ENCODE measurements around the gene ADAM12.
"Not testable (repeated sequence)": the region's sequence is repeated elsewhere in the genome, so short reads cannot be mapped to it uniquely, and the experiment has no call there.

ADAM12 gene

GRCh38 chr10:126205486-126206205, 182.6 kb downstream of the ADAM12 start:
- DNase-seq = no peak

- no peak for DNase-seq
These were observed 184.0 kb downstream of the ADAM12 start for GRCh38 chr10:126204320-126204719.

- DNase-seq = no peak
These were observed 184.5 kb downstream of the ADAM12 start for GRCh38 chr10:126203746-126204145.

GRCh38 chr10:126201603-126202002, 186.7 kb downstream of the ADAM12 start:
- no peak for DNase-seq

- DNase-seq = no peak
These were observed 188.9 kb downstream of the ADAM12 start for GRCh38 chr10:126199221-126199998.

GRCh38 chr10:126198681-126199080, 189.6 kb downstream of the ADAM12 start:
- DNase-seq = no peak

- no peak for DNase-seq
These were observed 191.2 kb downstream of the ADAM12 start for GRCh38 chr10:126197036-126197543.

- DNase-seq = no peak
These were observed 192.0 kb downstream of the ADAM12 start for GRCh38 chr10:126196281-126196680.

GRCh38 chr10:126191192-126191591, 197.1 kb downstream of the ADAM12 start:
- DNase-seq = no peak

- no peak for DNase-seq
These were observed 199.5 kb downstream of the ADAM12 start for GRCh38 chr10:126188679-126189200.

- no peak for DNase-seq
These were observed 200.9 kb downstream of the ADAM12 start for GRCh38 chr10:126187399-126187798.

- DNase-seq = no peak
These were observed 201.5 kb downstream of the ADAM12 start for GRCh38 chr10:126186766-126187165.

GRCh38 chr10:126185676-126186447, 202.4 kb downstream of the ADAM12 start:
- DNase-seq = no peak

GRCh38 chr10:126181626-126182025, 206.7 kb downstream of the ADAM12 start:
- no peak for DNase-seq

- no peak for DNase-seq
These were observed 208.6 kb downstream of the ADAM12 start for GRCh38 chr10:126179637-126180036.

- DNase-seq = no peak
These were observed 210.8 kb downstream of the ADAM12 start for GRCh38 chr10:126177417-126178030.

- no peak for DNase-seq
These were observed 212.5 kb downstream of the ADAM12 start for GRCh38 chr10:126175641-126176262.

- DNase-seq = not testable (repeated sequence)
These were observed 215.5 kb downstream of the ADAM12 start for GRCh38 chr10:126172755-126173154.

- DNase-seq = no peak
These were observed 216.7 kb downstream of the ADAM12 start for GRCh38 chr10:126171555-126171954.

- no peak for DNase-seq
These were observed 217.5 kb downstream of the ADAM12 start for GRCh38 chr10:126170776-126171175.

GRCh38 chr10:126170371-126170770, 217.9 kb downstream of the ADAM12 start:
- DNase-seq = no peak

GRCh38 chr10:126169899-126170298, 218.4 kb downstream of the ADAM12 start:
- no peak for DNase-seq

Data from CD4-positive, alpha-beta T cell treated with Interferon alpha-2 for 1 hour (primary cell).